ENCODE data around the gene RAD51B.

Gene RAD51B

GRCh38 chr14:67785270-67786109, 34.1 kb upstream of the RAD51B start:
- no peak for TF ChIP-seq CTCF (conservative IDR thresholded peaks at IDR 0.05; ENCODE audit: low read depth)
- POLR2A ChIA-PET (ENCODE audit: low non-redundant PET): no interaction called here

GRCh38 chr14:67787673-67788072, 31.9 kb upstream of the RAD51B start:
- POLR2A ChIA-PET (ENCODE audit: low non-redundant PET): no interaction called here
- TF ChIP-seq CTCF (conservative IDR thresholded peaks at IDR 0.05; ENCODE audit: low read depth): no peak
- DNase-seq (ENCODE audit: low spot score): no peak
- CTCF ChIA-PET: no interaction called here
- H3K27ac ChIP-seq: no peak overlapping the region

More at GRCh38 chr14:67785270-67786109, 34.1 kb upstream of the RAD51B start:
- CTCF ChIA-PET: interaction anchor here (0.5 kb wide), 1 partner anchor 1048 kb away, joined by 3 read pairs; no protein-coding TSS in a partner anchor
- H3K27ac ChIP-seq: no peak overlapping the region
- no peak for DNase-seq (ENCODE audit: low spot score)

- no peak for TF ChIP-seq CTCF (conservative IDR thresholded peaks at IDR 0.05; ENCODE audit: low read depth)
- no peak for DNase-seq (ENCODE audit: low spot score)
- POLR2A ChIA-PET (ENCODE audit: low non-redundant PET): interaction anchor here (0.6 kb wide), 1 partner anchor 17 kb away, joined by 3 read pairs; no protein-coding TSS in a partner anchor
- CTCF ChIA-PET: no interaction called here
- no peak overlapping the region for H3K27ac ChIP-seq
These were observed 20.8 kb upstream of the RAD51B start for GRCh38 chr14:67798731-67799130.

GRCh38 chr14:67800743-67801142, 18.8 kb upstream of the RAD51B start:
- DNase-seq (ENCODE audit: low spot score): no peak
- H3K27ac ChIP-seq: no peak overlapping the region
- ChIA-PET POLR2A (ENCODE audit: low non-redundant PET) (no interaction called here), CTCF (interaction anchor here (0.9 kb wide), 1 partner anchor 10 kb away, joined by 3 read pairs; no protein-coding TSS in a partner anchor)
- TF ChIP-seq CTCF (conservative IDR thresholded peaks at IDR 0.05; ENCODE audit: low read depth): no peak

GRCh38 chr14:67806246-67806645, 13.3 kb upstream of the RAD51B start:
- ChIA-PET POLR2A (ENCODE audit: low non-redundant PET) (no interaction called here), CTCF (interaction anchor here (0.6 to 1.1 kb wide), 2 partner anchors 10 to 102 kb away, joined by 3 read pairs; partner anchors contain the start of gene ZFYVE26)
- TF ChIP-seq CTCF (conservative IDR thresholded peaks at IDR 0.05; ENCODE audit: low read depth): no peak
- H3K27ac ChIP-seq: no peak overlapping the region
- no peak for DNase-seq (ENCODE audit: low spot score)

- DNase-seq (ENCODE audit: low spot score): no peak
- TF ChIP-seq CTCF (conservative IDR thresholded peaks at IDR 0.05; ENCODE audit: low read depth): no peak
- no peak overlapping the region for H3K27ac ChIP-seq
- ChIA-PET CTCF (no interaction called here), POLR2A (ENCODE audit: low non-redundant PET) (no interaction called here)
These were observed 4.8 kb upstream of the RAD51B start for GRCh38 chr14:67814821-67815220.

All from RWPE1 (cell line).